GM23338 (cell line): ENCODE measurements around the gene LPXN. TPM values are rescaled to one million over a fixed set of nuclear protein-coding genes. Genes with fewer than 3 reads are reported as not detected.

Experiments used
- ATAC-seq: fragments of 200-7000 bp; cut with Tn5 transposase; 3 replicates; pipeline ENCODE4 v1.9.1; 2020
- DNase-seq: peaks from one replicate; pipeline ENCODE4 v3.0.0-alpha.2; 2015; ENCODE audit warnings: low spot score
- H2AFZ ChIP-seq: fragments of 200-600 bp; sonication (generic); 2 replicates; pipeline ENCODE4 v1.8.0; 2016; ENCODE audit warnings: antibody characterized with exemption, mild to moderate bottlenecking, moderate library complexity
- H3F3A ChIP-seq: fragments of 200-600 bp; sonication (generic); replicated peaks from 2 replicates; pipeline ENCODE4 v1.8.0; 2017; ENCODE audit warnings: antibody characterized with exemption, mixed run types, low read depth
- H3K27ac ChIP-seq: fragments of 200-600 bp; sonication (generic); 2 replicates; pipeline ENCODE4 v1.6.1; 2016; ENCODE audit warnings: low read depth
- H3K27me3 ChIP-seq: fragments of 200-600 bp; sonication (generic); 2 replicates; pipeline ENCODE4 v1.8.0; 2016; ENCODE audit warnings: mild to moderate bottlenecking, mixed run types, moderate library complexity; ENCODE audit not compliant: insufficient read depth
- H3K36me3 ChIP-seq: fragments of 200-600 bp; sonication (generic); 2 replicates; pipeline ENCODE4 v1.8.0; 2016; ENCODE audit warnings: mild to moderate bottlenecking; ENCODE audit not compliant: insufficient read depth
- H3K4me1 ChIP-seq: fragments of 200-600 bp; sonication (generic); 2 replicates; pipeline ENCODE4 v1.8.0; 2016; ENCODE audit warnings: mild to moderate bottlenecking, moderate library complexity; ENCODE audit not compliant: insufficient read depth
- H3K4me2 ChIP-seq: fragments of 200-600 bp; sonication (generic); 2 replicates; pipeline ENCODE4 v1.7.1; 2017; ENCODE audit warnings: mixed run types
- H3K4me3 ChIP-seq: fragments of 200-600 bp; sonication (generic); 2 replicates; pipeline ENCODE4 v1.6.1; 2016; ENCODE audit warnings: mixed run types
- H3K79me2 ChIP-seq: fragments of 200-600 bp; sonication (generic); replicated peaks from 2 replicates; pipeline ENCODE4 v1.8.0; 2017; ENCODE audit warnings: mild to moderate bottlenecking; ENCODE audit not compliant: insufficient read depth
- H3K9me2 ChIP-seq: fragments of 200-600 bp; sonication (generic); 2 replicates; pipeline ENCODE4 v1.8.0; 2017; ENCODE audit not compliant: insufficient read depth
- H4K20me1 ChIP-seq: fragments of 200-600 bp; sonication (generic); replicated peaks from 2 replicates; pipeline ENCODE4 v1.8.0; 2017; ENCODE audit warnings: mild to moderate bottlenecking; ENCODE audit not compliant: insufficient read depth
- H3K27ac Mint-ChIP-seq: 2 replicates; pipeline ENCODE4 v1.8.0; 2020; ENCODE audit warnings: inconsistent platforms, mild to moderate bottlenecking, moderate library complexity, mixed read lengths
- H3K27me3 Mint-ChIP-seq: 3 replicates; pipeline ENCODE4 v1.8.0; 2022; ENCODE audit warnings: low read depth, mild to moderate bottlenecking, moderate library complexity, mixed read lengths, inconsistent platforms; ENCODE audit not compliant: insufficient read depth, poor library complexity
- H3K36me3 Mint-ChIP-seq: 3 replicates; pipeline ENCODE4 v1.8.0; 2021; ENCODE audit warnings: low read depth, mild to moderate bottlenecking, inconsistent platforms, moderate library complexity, mixed read lengths
- H3K4me1 Mint-ChIP-seq: 3 replicates; pipeline ENCODE4 v1.8.0; 2020; ENCODE audit warnings: mild to moderate bottlenecking, inconsistent platforms, mixed read lengths
- H3K4me3 Mint-ChIP-seq: 3 replicates; pipeline ENCODE4 v1.8.0; 2021; ENCODE audit warnings: moderate library complexity, mild to moderate bottlenecking, inconsistent platforms, mixed read lengths
- H3K9me3 Mint-ChIP-seq: 3 replicates; pipeline ENCODE4 v1.8.0; 2020; ENCODE audit warnings: moderate library complexity, mild to moderate bottlenecking, inconsistent platforms, mixed read lengths
- CREB1 ChIP-seq: fragments of 250-450 bp; sonication (Bioruptor Pico); IDR thresholded peaks from 2 replicates; pipeline ENCODE4 v1.5.0; 2020; ENCODE audit warnings: low read depth, mild to moderate bottlenecking, moderate library complexity
- JUNB ChIP-seq: IDR thresholded peaks from one replicate; pipeline ENCODE4 v1.6.1; 2016; ENCODE audit warnings: antibody characterized with exemption; ENCODE audit not compliant: unreplicated experiment
- POLR2AphosphoS5 ChIP-seq: IDR thresholded peaks from 2 replicates; pipeline ENCODE4 v1.6.1; 2016; ENCODE audit warnings: antibody characterized with exemption, low read depth
- ZNF331 ChIP-seq: fragments of 250-450 bp; sonication (Bioruptor Pico); IDR thresholded peaks from 2 replicates; pipeline ENCODE4 v1.5.0; 2020; ENCODE audit warnings: low read depth, mild to moderate bottlenecking, moderate library complexity
- polyA plus RNA-seq: library from polyadenylated mRNA; unstranded; fragments of >200 nt; fragmentation: Nextera tagmentation; extraction: Ambion mirVana; gene quantifications from 2 replicates; pipeline ENCODE4 v1.2.1, GENCODE V29; 2016
- total RNA-seq: library from RNA; depleted of rRNA; stranded (reverse); fragments of >200 nt; shearing (Covaris generic); gene quantifications from 2 replicates; pipeline ENCODE4 v1.2.3, GENCODE V29; 2014
- TF ChIP-seq, protein P1 (sequence below): fragments of 250-450 bp; sonication (Bioruptor Pico); IDR thresholded peaks from 2 replicates; pipeline ENCODE4 v1.5.0; 2020; ENCODE audit warnings: mild to moderate bottlenecking, moderate library complexity
- TF ChIP-seq, protein P2 (sequence below), 2 experiments: fragments of 200-600 bp in 1 of 2; sonication (generic) in 1 of 2; conservative IDR thresholded peaks; 2 replicates each; pipeline versions ENCODE4 v1.5.1 to v1.6.1; 2016 to 2017; ENCODE audit warnings: antibody characterized with exemption in 2 of 2, low read depth in 2 of 2, mild to moderate bottlenecking in 2 of 2, moderate library complexity in 1 of 2
- TF ChIP-seq, protein P3 (sequence below): IDR thresholded peaks from 2 replicates; pipeline ENCODE4 v1.6.1; 2016; ENCODE audit warnings: antibody characterized with exemption

Gene LPXN
- total and polyA plus RNA-seq, 2 experiments from 2014 or later = 0.56 to 1.3 TPM

DNA sequence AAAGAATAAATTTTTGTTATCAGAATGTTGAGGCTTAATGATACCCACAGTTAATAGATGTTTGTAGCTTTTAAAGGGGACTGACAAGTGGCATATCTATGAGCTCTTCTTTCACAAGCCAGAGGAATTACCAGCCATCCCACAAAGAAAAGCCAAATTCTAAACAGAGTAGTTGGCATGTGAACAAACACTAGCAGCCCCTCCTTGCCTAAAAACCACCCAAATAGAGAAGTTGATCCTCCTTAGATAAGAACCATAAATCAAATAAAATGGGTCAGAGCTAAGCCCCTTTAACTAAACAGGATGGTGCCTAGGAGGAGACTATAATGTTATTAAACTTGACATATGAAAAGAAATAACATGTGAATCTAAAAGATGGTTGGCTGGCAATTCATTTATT is 11.4 kb downstream of the LPXN start (continued):
- TF ChIP-seq, protein P1, sequence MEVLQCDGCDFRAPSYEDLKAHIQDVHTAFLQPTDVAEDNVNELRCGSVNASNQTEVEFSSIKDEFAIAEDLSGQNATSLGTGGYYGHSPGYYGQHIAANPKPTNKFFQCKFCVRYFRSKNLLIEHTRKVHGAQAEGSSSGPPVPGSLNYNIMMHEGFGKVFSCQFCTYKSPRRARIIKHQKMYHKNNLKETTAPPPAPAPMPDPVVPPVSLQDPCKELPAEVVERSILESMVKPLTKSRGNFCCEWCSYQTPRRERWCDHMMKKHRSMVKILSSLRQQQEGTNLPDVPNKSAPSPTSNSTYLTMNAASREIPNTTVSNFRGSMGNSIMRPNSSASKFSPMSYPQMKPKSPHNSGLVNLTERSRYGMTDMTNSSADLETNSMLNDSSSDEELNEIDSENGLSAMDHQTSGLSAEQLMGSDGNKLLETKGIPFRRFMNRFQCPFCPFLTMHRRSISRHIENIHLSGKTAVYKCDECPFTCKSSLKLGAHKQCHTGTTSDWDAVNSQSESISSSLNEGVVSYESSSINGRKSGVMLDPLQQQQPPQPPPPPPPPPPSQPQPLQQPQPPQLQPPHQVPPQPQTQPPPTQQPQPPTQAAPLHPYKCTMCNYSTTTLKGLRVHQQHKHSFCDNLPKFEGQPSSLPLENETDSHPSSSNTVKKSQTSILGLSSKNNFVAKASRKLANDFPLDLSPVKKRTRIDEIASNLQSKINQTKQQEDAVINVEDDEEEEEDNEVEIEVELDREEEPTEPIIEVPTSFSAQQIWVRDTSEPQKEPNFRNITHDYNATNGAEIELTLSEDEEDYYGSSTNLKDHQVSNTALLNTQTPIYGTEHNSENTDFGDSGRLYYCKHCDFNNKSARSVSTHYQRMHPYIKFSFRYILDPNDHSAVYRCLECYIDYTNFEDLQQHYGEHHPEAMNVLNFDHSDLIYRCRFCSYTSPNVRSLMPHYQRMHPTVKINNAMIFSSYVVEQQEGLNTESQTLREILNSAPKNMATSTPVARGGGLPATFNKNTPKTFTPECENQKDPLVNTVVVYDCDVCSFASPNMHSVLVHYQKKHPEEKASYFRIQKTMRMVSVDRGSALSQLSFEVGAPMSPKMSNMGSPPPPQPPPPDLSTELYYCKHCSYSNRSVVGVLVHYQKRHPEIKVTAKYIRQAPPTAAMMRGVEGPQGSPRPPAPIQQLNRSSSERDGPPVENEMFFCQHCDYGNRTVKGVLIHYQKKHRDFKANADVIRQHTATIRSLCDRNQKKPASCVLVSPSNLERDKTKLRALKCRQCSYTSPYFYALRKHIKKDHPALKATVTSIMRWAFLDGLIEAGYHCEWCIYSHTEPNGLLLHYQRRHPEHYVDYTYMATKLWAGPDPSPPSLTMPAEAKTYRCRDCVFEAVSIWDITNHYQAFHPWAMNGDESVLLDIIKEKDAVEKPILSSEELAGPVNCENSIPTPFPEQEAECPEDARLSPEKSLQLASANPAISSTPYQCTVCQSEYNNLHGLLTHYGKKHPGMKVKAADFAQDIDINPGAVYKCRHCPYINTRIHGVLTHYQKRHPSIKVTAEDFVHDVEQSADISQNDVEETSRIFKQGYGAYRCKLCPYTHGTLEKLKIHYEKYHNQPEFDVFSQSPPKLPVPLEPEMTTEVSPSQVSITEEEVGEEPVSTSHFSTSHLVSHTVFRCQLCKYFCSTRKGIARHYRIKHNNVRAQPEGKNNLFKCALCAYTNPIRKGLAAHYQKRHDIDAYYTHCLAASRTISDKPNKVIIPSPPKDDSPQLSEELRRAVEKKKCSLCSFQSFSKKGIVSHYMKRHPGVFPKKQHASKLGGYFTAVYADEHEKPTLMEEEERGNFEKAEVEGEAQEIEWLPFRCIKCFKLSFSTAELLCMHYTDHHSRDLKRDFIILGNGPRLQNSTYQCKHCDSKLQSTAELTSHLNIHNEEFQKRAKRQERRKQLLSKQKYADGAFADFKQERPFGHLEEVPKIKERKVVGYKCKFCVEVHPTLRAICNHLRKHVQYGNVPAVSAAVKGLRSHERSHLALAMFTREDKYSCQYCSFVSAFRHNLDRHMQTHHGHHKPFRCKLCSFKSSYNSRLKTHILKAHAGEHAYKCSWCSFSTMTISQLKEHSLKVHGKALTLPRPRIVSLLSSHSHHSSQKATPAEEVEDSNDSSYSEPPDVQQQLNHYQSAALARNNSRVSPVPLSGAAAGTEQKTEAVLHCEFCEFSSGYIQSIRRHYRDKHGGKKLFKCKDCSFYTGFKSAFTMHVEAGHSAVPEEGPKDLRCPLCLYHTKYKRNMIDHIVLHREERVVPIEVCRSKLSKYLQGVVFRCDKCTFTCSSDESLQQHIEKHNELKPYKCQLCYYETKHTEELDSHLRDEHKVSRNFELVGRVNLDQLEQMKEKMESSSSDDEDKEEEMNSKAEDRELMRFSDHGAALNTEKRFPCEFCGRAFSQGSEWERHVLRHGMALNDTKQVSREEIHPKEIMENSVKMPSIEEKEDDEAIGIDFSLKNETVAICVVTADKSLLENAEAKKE (CRISPR knock-in tag) = no peak
- TF ChIP-seq, protein P2, sequence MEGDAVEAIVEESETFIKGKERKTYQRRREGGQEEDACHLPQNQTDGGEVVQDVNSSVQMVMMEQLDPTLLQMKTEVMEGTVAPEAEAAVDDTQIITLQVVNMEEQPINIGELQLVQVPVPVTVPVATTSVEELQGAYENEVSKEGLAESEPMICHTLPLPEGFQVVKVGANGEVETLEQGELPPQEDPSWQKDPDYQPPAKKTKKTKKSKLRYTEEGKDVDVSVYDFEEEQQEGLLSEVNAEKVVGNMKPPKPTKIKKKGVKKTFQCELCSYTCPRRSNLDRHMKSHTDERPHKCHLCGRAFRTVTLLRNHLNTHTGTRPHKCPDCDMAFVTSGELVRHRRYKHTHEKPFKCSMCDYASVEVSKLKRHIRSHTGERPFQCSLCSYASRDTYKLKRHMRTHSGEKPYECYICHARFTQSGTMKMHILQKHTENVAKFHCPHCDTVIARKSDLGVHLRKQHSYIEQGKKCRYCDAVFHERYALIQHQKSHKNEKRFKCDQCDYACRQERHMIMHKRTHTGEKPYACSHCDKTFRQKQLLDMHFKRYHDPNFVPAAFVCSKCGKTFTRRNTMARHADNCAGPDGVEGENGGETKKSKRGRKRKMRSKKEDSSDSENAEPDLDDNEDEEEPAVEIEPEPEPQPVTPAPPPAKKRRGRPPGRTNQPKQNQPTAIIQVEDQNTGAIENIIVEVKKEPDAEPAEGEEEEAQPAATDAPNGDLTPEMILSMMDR (conservative IDR thresholded peaks at IDR 0.05; ENCODE audit: low read depth in 2 of 2) = no peak
- TF ChIP-seq JUNB (no peak), ZNF331 (no peak)
- TF ChIP-seq, protein P3, sequence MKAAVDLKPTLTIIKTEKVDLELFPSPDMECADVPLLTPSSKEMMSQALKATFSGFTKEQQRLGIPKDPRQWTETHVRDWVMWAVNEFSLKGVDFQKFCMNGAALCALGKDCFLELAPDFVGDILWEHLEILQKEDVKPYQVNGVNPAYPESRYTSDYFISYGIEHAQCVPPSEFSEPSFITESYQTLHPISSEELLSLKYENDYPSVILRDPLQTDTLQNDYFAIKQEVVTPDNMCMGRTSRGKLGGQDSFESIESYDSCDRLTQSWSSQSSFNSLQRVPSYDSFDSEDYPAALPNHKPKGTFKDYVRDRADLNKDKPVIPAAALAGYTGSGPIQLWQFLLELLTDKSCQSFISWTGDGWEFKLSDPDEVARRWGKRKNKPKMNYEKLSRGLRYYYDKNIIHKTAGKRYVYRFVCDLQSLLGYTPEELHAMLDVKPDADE = no peak

DNA sequence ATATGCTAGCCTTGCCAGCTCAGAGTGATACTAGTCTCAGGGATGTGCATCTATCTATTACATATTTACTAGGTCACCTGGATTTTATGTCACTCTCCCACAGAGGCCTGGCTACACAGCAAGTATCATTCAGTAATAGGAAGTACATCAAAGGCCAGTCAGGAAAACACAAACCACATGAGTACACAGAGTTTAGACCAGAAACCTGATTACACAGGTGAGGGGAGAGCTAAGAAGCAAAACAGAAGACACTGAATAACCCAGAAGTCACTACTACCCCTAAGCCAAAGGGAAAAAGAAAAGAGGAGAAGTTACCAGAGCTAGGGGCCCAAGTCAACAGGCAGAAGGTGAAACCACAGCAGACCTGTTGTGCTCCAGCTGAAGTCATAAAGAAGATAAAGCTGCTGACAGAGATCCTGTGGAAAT is 13.3 kb downstream of the LPXN start:
- no peak overlapping the region for H3K27ac ChIP-seq
- no peak overlapping the region for H3K27ac Mint-ChIP-seq
- H3K36me3 Mint-ChIP-seq = no peaks in the 10 kb centered on the region
- H3K9me2 ChIP-seq = no peaks in the 10 kb centered on the region
- H4K20me1 ChIP-seq = no peaks in the 10 kb centered on the region
- H3K4me2 ChIP-seq = no peak overlapping the region
- no peaks in the 10 kb centered on the region for H3K79me2 ChIP-seq
- ATAC-seq = no peak
- H3K27me3 ChIP-seq = no peaks in the 10 kb centered on the region
- H3K4me1 ChIP-seq = no peaks in the 10 kb centered on the region
- peaks cover 3% of the 10 kb centered on the region for H3K27me3 Mint-ChIP-seq
- H3K4me3 Mint-ChIP-seq = no peak overlapping the region
- H3K4me3 ChIP-seq = no peak overlapping the region
- no peaks in the 10 kb centered on the region for H3K36me3 ChIP-seq
- no peaks in the 10 kb centered on the region for H3F3A ChIP-seq
- no peak for DNase-seq
- H3K4me1 Mint-ChIP-seq = no peaks in the 10 kb centered on the region; the same call in 2 of the 3 replicates
- H3K9me3 Mint-ChIP-seq = no peaks in the 10 kb centered on the region
- 0 out of 2 replicates have a peak overlapping the region, but pooled peaks have one; percentile 18 for H2AFZ ChIP-seq
- TF ChIP-seq ZNF331 (no peak), POLR2AphosphoS5 (no peak), CREB1 (CRISPR knock-in tag) (no peak)
- TF ChIP-seq, protein P1 (CRISPR knock-in tag) = no peak
